A673 (cell line): ENCODE results near the gene DGAT2L6.

Source experiments
- EZH2 ChIP-seq: fragments of 200-600 bp; sonication (generic); IDR thresholded peaks from 2 replicates; pipeline ENCODE4 v1.6.1; 2017; ENCODE audit warnings: borderline replicate concordance, low read depth, mild to moderate bottlenecking, mixed read lengths, antibody characterized with exemption, low read length; ENCODE audit not compliant: poor library complexity, severe bottlenecking
- TF ChIP-seq, protein P1 (sequence below): fragments of 300-800, 200-600 bp; sonication (generic); conservative IDR thresholded peaks from 2 replicates; pipeline ENCODE4 v1.5.1; 2017; ENCODE audit warnings: low read depth, mild to moderate bottlenecking, antibody characterized with exemption, low read length, moderate library complexity, mixed read lengths

DNA sequence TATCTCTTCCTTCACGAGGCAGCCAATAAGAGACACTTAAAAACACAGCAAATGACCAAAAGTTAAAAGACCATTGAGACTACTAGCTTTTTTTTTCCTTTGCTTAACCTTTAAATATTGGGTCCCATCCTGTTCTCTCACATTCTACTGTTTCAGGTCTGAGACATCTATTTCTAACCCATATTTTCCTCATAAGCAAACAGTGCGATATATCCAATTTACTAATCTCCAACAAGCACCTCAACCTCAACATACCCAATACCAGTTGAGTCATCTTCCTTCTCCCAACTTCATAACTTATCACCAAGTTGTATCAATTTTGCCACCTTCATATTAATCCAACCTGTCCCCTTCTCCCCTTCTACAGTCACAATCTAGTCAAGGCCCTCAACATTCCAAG is 64.2 kb downstream of the DGAT2L6 start:
- TF ChIP-seq, protein P1, sequence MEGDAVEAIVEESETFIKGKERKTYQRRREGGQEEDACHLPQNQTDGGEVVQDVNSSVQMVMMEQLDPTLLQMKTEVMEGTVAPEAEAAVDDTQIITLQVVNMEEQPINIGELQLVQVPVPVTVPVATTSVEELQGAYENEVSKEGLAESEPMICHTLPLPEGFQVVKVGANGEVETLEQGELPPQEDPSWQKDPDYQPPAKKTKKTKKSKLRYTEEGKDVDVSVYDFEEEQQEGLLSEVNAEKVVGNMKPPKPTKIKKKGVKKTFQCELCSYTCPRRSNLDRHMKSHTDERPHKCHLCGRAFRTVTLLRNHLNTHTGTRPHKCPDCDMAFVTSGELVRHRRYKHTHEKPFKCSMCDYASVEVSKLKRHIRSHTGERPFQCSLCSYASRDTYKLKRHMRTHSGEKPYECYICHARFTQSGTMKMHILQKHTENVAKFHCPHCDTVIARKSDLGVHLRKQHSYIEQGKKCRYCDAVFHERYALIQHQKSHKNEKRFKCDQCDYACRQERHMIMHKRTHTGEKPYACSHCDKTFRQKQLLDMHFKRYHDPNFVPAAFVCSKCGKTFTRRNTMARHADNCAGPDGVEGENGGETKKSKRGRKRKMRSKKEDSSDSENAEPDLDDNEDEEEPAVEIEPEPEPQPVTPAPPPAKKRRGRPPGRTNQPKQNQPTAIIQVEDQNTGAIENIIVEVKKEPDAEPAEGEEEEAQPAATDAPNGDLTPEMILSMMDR = no peak
- TF ChIP-seq EZH2 = no peak
